ENCODE data around the gene RERE.
A peak's percentile ranks its signal among the peaks of the same experiment; 100 is the strongest.

RERE gene

GRCh38 chr1:8523666-8524206, 293.7 kb downstream of the RERE start:
- Histone ChIP-seq H3K9ac (ENCODE audit: low read length in 5 of 5) (peak overlapping the region in 2 of 5 donors; percentile 20 to 28), H3K9me3 (ENCODE audit: control insufficient read depth in 5 of 5, low read length in 5 of 5) (no peaks in the 10 kb centered on the region), H3K4me3 (ENCODE audit: low read depth in 1 of 5, low read length in 5 of 5) (peak overlapping the region in 1 of 5 donors; percentile 18), H3K4me1 (ENCODE audit: control insufficient read depth in 5 of 5, insufficient read depth in 5 of 5, low read length in 5 of 5) (peaks cover 3 to 50% (median 46%) of the 10 kb centered on the region in 5 donors), H3K27me3 (ENCODE audit: control insufficient read depth in 5 of 5, insufficient read depth in 4 of 5, low read length in 5 of 5) (no peaks in the 10 kb centered on the region), H3K36me3 (ENCODE audit: control insufficient read depth in 5 of 5, insufficient read depth in 5 of 5, low read length in 5 of 5) (peaks cover 0 to 2% (median 0%) of the 10 kb centered on the region in 5 donors), H3K27ac (ENCODE audit: low read depth, low read length) (no peak overlapping the region)

GRCh38 chr1:8520483-8520966, 296.9 kb downstream of the RERE start:
- Histone ChIP-seq H3K9me3 (ENCODE audit: control insufficient read depth in 5 of 5, low read length in 5 of 5) (no peaks in the 10 kb centered on the region), H3K27me3 (ENCODE audit: control insufficient read depth in 5 of 5, insufficient read depth in 4 of 5, low read length in 5 of 5) (no peaks in the 10 kb centered on the region), H3K36me3 (ENCODE audit: control insufficient read depth in 5 of 5, insufficient read depth in 5 of 5, low read length in 5 of 5) (no peaks in the 10 kb centered on the region), H3K27ac (ENCODE audit: low read depth, low read length) (no peak overlapping the region), H3K4me3 (ENCODE audit: low read depth in 1 of 5, low read length in 5 of 5) (no peak overlapping the region), H3K9ac (ENCODE audit: low read length in 5 of 5) (no peak overlapping the region), H3K4me1 (ENCODE audit: control insufficient read depth in 5 of 5, insufficient read depth in 5 of 5, low read length in 5 of 5) (peaks cover 3 to 40% (median 35%) of the 10 kb centered on the region in 5 donors)

GRCh38 chr1:8519167-8519566, 298.3 kb downstream of the RERE start:
- H3K36me3 ChIP-seq (ENCODE audit: control insufficient read depth in 5 of 5, insufficient read depth in 5 of 5, low read length in 5 of 5): no peaks in the 10 kb centered on the region
- H3K27ac ChIP-seq (ENCODE audit: low read depth, low read length): no peak overlapping the region
- no peaks in the 10 kb centered on the region for H3K27me3 ChIP-seq (ENCODE audit: control insufficient read depth in 5 of 5, insufficient read depth in 4 of 5, low read length in 5 of 5)
- peaks cover 0 to 26% (median 22%) of the 10 kb centered on the region in 5 donors for H3K4me1 ChIP-seq (ENCODE audit: control insufficient read depth in 5 of 5, insufficient read depth in 5 of 5, low read length in 5 of 5)
- H3K9me3 ChIP-seq (ENCODE audit: control insufficient read depth in 5 of 5, low read length in 5 of 5): no peaks in the 10 kb centered on the region
- H3K9ac ChIP-seq (ENCODE audit: low read length in 5 of 5): no peak overlapping the region
- H3K4me3 ChIP-seq (ENCODE audit: low read depth in 1 of 5, low read length in 5 of 5): no peak overlapping the region

- peaks cover 0 to 19% (median 15%) of the 10 kb centered on the region in 5 donors for H3K4me1 ChIP-seq (ENCODE audit: control insufficient read depth in 5 of 5, insufficient read depth in 5 of 5, low read length in 5 of 5)
- H3K9ac ChIP-seq (ENCODE audit: low read length in 5 of 5): no peak overlapping the region
- H3K36me3 ChIP-seq (ENCODE audit: control insufficient read depth in 5 of 5, insufficient read depth in 5 of 5, low read length in 5 of 5): no peaks in the 10 kb centered on the region
- no peaks in the 10 kb centered on the region for H3K9me3 ChIP-seq (ENCODE audit: control insufficient read depth in 5 of 5, low read length in 5 of 5)
- no peaks in the 10 kb centered on the region for H3K27me3 ChIP-seq (ENCODE audit: control insufficient read depth in 5 of 5, insufficient read depth in 4 of 5, low read length in 5 of 5)
- peak overlapping the region; percentile 43 for H3K27ac ChIP-seq (ENCODE audit: low read depth, low read length)
- H3K4me3 ChIP-seq (ENCODE audit: low read depth in 1 of 5, low read length in 5 of 5): no peak overlapping the region
These were observed 299.0 kb downstream of the RERE start for GRCh38 chr1:8518490-8518801.

- peaks cover 0 to 18% (median 12%) of the 10 kb centered on the region in 5 donors for H3K4me1 ChIP-seq (ENCODE audit: control insufficient read depth in 5 of 5, insufficient read depth in 5 of 5, low read length in 5 of 5)
- H3K4me3 ChIP-seq (ENCODE audit: low read depth in 1 of 5, low read length in 5 of 5): no peak overlapping the region
- no peaks in the 10 kb centered on the region for H3K9me3 ChIP-seq (ENCODE audit: control insufficient read depth in 5 of 5, low read length in 5 of 5)
- H3K27ac ChIP-seq (ENCODE audit: low read depth, low read length): peak overlapping the region; percentile 43
- H3K9ac ChIP-seq (ENCODE audit: low read length in 5 of 5): no peak overlapping the region
- H3K27me3 ChIP-seq (ENCODE audit: control insufficient read depth in 5 of 5, insufficient read depth in 4 of 5, low read length in 5 of 5): no peaks in the 10 kb centered on the region
- no peaks in the 10 kb centered on the region for H3K36me3 ChIP-seq (ENCODE audit: control insufficient read depth in 5 of 5, insufficient read depth in 5 of 5, low read length in 5 of 5)
These were observed 299.6 kb downstream of the RERE start for GRCh38 chr1:8517661-8518489.

DNA sequence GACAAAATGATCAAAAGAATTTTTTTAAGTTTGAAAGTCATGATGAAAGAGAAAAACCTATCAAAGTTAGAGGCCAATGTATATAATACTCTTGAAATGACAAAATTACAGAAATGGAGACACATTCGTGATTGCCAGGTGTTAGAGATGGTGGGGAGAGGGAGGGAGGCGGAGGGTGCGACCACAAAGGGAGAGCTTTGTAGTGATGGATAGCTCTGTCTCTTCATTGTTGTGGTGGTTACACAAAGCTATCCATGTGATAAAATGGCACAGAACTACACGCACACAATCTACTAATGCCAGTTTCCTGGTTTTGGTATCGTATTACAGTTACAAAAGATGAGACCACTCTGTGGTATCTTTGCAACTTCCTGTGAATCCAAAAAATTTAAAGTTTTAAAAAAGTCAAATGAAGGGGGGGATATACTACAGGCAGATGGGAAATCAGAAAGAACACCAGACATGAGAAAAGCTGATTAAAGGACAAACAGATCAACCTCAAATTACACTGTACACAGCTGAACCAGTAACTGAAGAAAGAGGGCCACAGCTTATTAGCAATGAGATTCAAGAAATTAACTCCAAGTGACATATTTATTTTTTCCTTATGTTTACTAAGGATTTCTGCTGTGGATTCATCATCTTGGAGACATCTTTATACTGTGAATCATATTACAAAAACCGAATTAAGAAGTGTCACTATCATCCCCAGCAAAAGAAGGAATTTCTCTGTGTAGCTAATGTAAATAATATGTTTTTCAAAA, 300.5 kb downstream of the RERE start:
- peak overlapping the region; percentile 26 for H3K27ac ChIP-seq (ENCODE audit: low read depth, low read length)
- H3K4me3 ChIP-seq (ENCODE audit: low read depth in 1 of 5, low read length in 5 of 5): no peak overlapping the region
- H3K9ac ChIP-seq (ENCODE audit: low read length in 5 of 5): no peak overlapping the region
- peaks cover 0 to 18% (median 12%) of the 10 kb centered on the region in 5 donors for H3K4me1 ChIP-seq (ENCODE audit: control insufficient read depth in 5 of 5, insufficient read depth in 5 of 5, low read length in 5 of 5)
- H3K36me3 ChIP-seq (ENCODE audit: control insufficient read depth in 5 of 5, insufficient read depth in 5 of 5, low read length in 5 of 5): no peaks in the 10 kb centered on the region
- H3K9me3 ChIP-seq (ENCODE audit: control insufficient read depth in 5 of 5, low read length in 5 of 5): no peaks in the 10 kb centered on the region
- H3K27me3 ChIP-seq (ENCODE audit: control insufficient read depth in 5 of 5, insufficient read depth in 4 of 5, low read length in 5 of 5): no peaks in the 10 kb centered on the region

DNA sequence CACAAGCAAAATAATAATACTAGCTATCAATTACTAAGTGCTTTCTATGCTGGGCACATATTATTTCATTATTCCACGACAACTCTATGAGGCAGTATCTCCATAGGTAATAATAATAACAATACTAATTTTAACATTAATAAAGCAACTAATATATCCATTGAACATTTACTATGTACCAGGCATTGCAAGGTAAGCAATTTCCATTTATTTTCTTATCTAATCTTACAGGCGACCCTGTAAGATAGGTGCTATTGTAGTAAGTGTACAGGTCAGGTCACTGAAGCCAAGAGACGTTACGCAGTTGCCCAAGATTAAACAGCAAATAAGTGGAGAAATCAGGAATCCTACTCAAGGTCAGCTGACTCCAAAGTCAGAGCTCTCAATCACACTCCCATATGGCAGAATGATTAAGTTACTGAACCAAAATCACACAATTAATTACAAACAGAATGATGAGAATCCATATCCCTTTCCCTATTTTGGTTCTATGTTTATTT, 301.1 kb downstream of the RERE start:
- H3K36me3 ChIP-seq (ENCODE audit: control insufficient read depth in 5 of 5, insufficient read depth in 5 of 5, low read length in 5 of 5): no peaks in the 10 kb centered on the region
- H3K9ac ChIP-seq (ENCODE audit: low read length in 5 of 5): no peak overlapping the region
- H3K27me3 ChIP-seq (ENCODE audit: control insufficient read depth in 5 of 5, insufficient read depth in 4 of 5, low read length in 5 of 5): no peaks in the 10 kb centered on the region
- H3K4me3 ChIP-seq (ENCODE audit: low read depth in 1 of 5, low read length in 5 of 5): no peak overlapping the region
- H3K27ac ChIP-seq (ENCODE audit: low read depth, low read length): peak overlapping the region; percentile 14
- H3K9me3 ChIP-seq (ENCODE audit: control insufficient read depth in 5 of 5, low read length in 5 of 5): no peaks in the 10 kb centered on the region
- H3K4me1 ChIP-seq (ENCODE audit: control insufficient read depth in 5 of 5, insufficient read depth in 5 of 5, low read length in 5 of 5): peaks cover 0 to 19% (median 12%) of the 10 kb centered on the region in 5 donors

GRCh38 chr1:8512504-8512903, 304.9 kb downstream of the RERE start:
- Histone ChIP-seq H3K27me3 (ENCODE audit: control insufficient read depth in 5 of 5, insufficient read depth in 4 of 5, low read length in 5 of 5) (no peaks in the 10 kb centered on the region), H3K9me3 (ENCODE audit: control insufficient read depth in 5 of 5, low read length in 5 of 5) (no peaks in the 10 kb centered on the region), H3K4me3 (ENCODE audit: low read depth in 1 of 5, low read length in 5 of 5) (no peak overlapping the region), H3K36me3 (ENCODE audit: control insufficient read depth in 5 of 5, insufficient read depth in 5 of 5, low read length in 5 of 5) (peaks cover 0 to 5% (median 0%) of the 10 kb centered on the region in 5 donors), H3K27ac (ENCODE audit: low read depth, low read length) (no peak overlapping the region), H3K9ac (ENCODE audit: low read length in 5 of 5) (no peak overlapping the region), H3K4me1 (ENCODE audit: control insufficient read depth in 5 of 5, insufficient read depth in 5 of 5, low read length in 5 of 5) (peaks cover 0 to 26% (median 20%) of the 10 kb centered on the region in 5 donors)

- Histone ChIP-seq H3K27ac (ENCODE audit: low read depth, low read length) (peak overlapping the region; percentile 88), H3K27me3 (ENCODE audit: control insufficient read depth in 5 of 5, insufficient read depth in 4 of 5, low read length in 5 of 5) (no peaks in the 10 kb centered on the region), H3K4me3 (ENCODE audit: low read depth in 1 of 5, low read length in 5 of 5) (peak overlapping the region in 2 of 5 donors; percentile 45), H3K4me1 (ENCODE audit: control insufficient read depth in 5 of 5, insufficient read depth in 5 of 5, low read length in 5 of 5) (peaks cover 0 to 30% (median 25%) of the 10 kb centered on the region in 5 donors), H3K36me3 (ENCODE audit: control insufficient read depth in 5 of 5, insufficient read depth in 5 of 5, low read length in 5 of 5) (peaks cover 0 to 8% (median 5%) of the 10 kb centered on the region in 5 donors), H3K9me3 (ENCODE audit: control insufficient read depth in 5 of 5, low read length in 5 of 5) (no peaks in the 10 kb centered on the region), H3K9ac (ENCODE audit: low read length in 5 of 5) (peak overlapping the region in 2 of 5 donors; percentile 7 to 33)
These were observed 307.2 kb downstream of the RERE start for GRCh38 chr1:8510041-8510823.
